HuH-7 (cell line): ENCODE measurements around the gene DCX.

Experiments used
- DNase-seq: peaks from one replicate; pipeline ENCODE4 v3.0.0; 2011; ENCODE audit warnings: low spot score

The DCX gene

GRCh38 chrX:111302284-111302683, 109.7 kb downstream of the DCX start:
- no peak for DNase-seq

- DNase-seq: no peak
Observed at GRCh38 chrX:111288841-111289240, 123.2 kb downstream of the DCX start.

- no peak for DNase-seq
Observed at GRCh38 chrX:111284631-111285293, 127.2 kb downstream of the DCX start.

GRCh38 chrX:111283446-111283845, 128.5 kb downstream of the DCX start:
- no peak for DNase-seq

GRCh38 chrX:111282991-111283390, 129.0 kb downstream of the DCX start:
- no peak for DNase-seq

GRCh38 chrX:111282139-111282538, 129.9 kb downstream of the DCX start:
- DNase-seq: no peak

- no peak for DNase-seq
Observed at GRCh38 chrX:111270339-111270738, 141.7 kb downstream of the DCX start, which contains the start of gene CAPN6. Gene CAPN6 (minus strand): TSS chrX:111270483. CDS start chrX:111263936, 6,547 bp downstream.

GRCh38 chrX:111268506-111268905, 143.5 kb downstream of the DCX start:
- no peak for DNase-seq

GRCh38 chrX:111265486-111265885, 146.5 kb downstream of the DCX start:
- no peak for DNase-seq

GRCh38 chrX:111264385-111264784, 147.6 kb downstream of the DCX start:
- DNase-seq: no peak

GRCh38 chrX:111262086-111262485, 149.9 kb downstream of the DCX start:
- DNase-seq: no peak

GRCh38 chrX:111260451-111260850, 151.5 kb downstream of the DCX start:
- no peak for DNase-seq

- DNase-seq: no peak
Observed at GRCh38 chrX:111259559-111259958, 152.4 kb downstream of the DCX start.

GRCh38 chrX:111257733-111258132, 154.3 kb downstream of the DCX start:
- no peak for DNase-seq

GRCh38 chrX:111254896-111255693, 156.9 kb downstream of the DCX start:
- DNase-seq: no peak

GRCh38 chrX:111244235-111244750, 167.7 kb downstream of the DCX start:
- DNase-seq: peak; percentile 2
